GM19438 (cell line): Measurements from ENCODE around the gene H6PD.
"Not testable (repeated sequence)": the region's sequence is repeated elsewhere in the genome, so short reads cannot be mapped to it uniquely, and the experiment has no call there.

Experiments used
- ATAC-seq: cut with Tn5 transposase; IDR thresholded peaks from one replicate; pipeline ENCODE4 v1.9.1; 2021; ENCODE audit warnings: low read depth; ENCODE audit not compliant: unreplicated experiment

H6PD gene

GRCh38 chr1:9293533-9294404 is 59.2 kb downstream of the H6PD start:
- ATAC-seq, result no peak

- no peak for ATAC-seq
Observed at GRCh38 chr1:9294405-9294773, 59.8 kb downstream of the H6PD start.

- ATAC-seq, result no peak
Observed at GRCh38 chr1:9294910-9295636, 60.5 kb downstream of the H6PD start.

- no peak for ATAC-seq
Observed at GRCh38 chr1:9295884-9296283, 61.3 kb downstream of the H6PD start.

GRCh38 chr1:9296850-9297249 is 62.3 kb downstream of the H6PD start:
- no peak for ATAC-seq

- no peak for ATAC-seq
Observed at GRCh38 chr1:9297831-9298230, 63.3 kb downstream of the H6PD start.

GRCh38 chr1:9298282-9298681 is 63.7 kb downstream of the H6PD start:
- ATAC-seq, result no peak

- ATAC-seq, result not testable (repeated sequence)
Observed at GRCh38 chr1:9299571-9300541, 65.3 kb downstream of the H6PD start.

- ATAC-seq, result no peak
Observed at GRCh38 chr1:9300573-9300972, 66.0 kb downstream of the H6PD start.

GRCh38 chr1:9302745-9303524 is 68.4 kb downstream of the H6PD start:
- ATAC-seq, result no peak

GRCh38 chr1:9303916-9304315 is 69.3 kb downstream of the H6PD start:
- no peak for ATAC-seq

GRCh38 chr1:9305216-9305615 is 70.6 kb downstream of the H6PD start:
- no peak for ATAC-seq

GRCh38 chr1:9306006-9306405 is 71.4 kb downstream of the H6PD start:
- ATAC-seq, result no peak

- no peak for ATAC-seq
Observed at GRCh38 chr1:9307303-9307702, 72.7 kb downstream of the H6PD start.

GRCh38 chr1:9308236-9308785 is 73.7 kb downstream of the H6PD start:
- ATAC-seq, result no peak

GRCh38 chr1:9309080-9309479 is 74.5 kb downstream of the H6PD start:
- ATAC-seq, result no peak

GRCh38 chr1:9309991-9310390 is 75.4 kb downstream of the H6PD start:
- ATAC-seq, result no peak

GRCh38 chr1:9311029-9311428 is 76.5 kb downstream of the H6PD start:
- no peak for ATAC-seq

- no peak for ATAC-seq
Observed at GRCh38 chr1:9311479-9311878, 76.9 kb downstream of the H6PD start.
